HG02588 (cell line): Measurements from ENCODE around the gene SH2D3C.

Source experiments
- ATAC-seq: cut with Tn5 transposase; IDR thresholded peaks from one replicate; pipeline ENCODE4 v1.9.1; 2021; ENCODE audit warnings: mild to moderate bottlenecking, moderate library complexity; ENCODE audit not compliant: unreplicated experiment

SH2D3C gene

GRCh38 chr9:127778280-127779135 lies at the start of gene SH2D3C:
SH2D3C (minus strand) TSS chr9:127778666; CDS start chr9:127778627, 39 bp downstream.
- peak; percentile 28 for ATAC-seq

GRCh38 chr9:127826253-127826913 lies 47.9 kb upstream of the SH2D3C start:
- ATAC-seq: no peak

- ATAC-seq: no peak
These were observed 47.0 kb upstream of the SH2D3C start for GRCh38 chr9:127825319-127826051.

- ATAC-seq: no peak
These were observed 43.6 kb upstream of the SH2D3C start for GRCh38 chr9:127822108-127822507.

GRCh38 chr9:127818574-127818973 lies 40.1 kb upstream of the SH2D3C start:
- no peak for ATAC-seq

- ATAC-seq: no peak
These were observed 39.5 kb upstream of the SH2D3C start for GRCh38 chr9:127817881-127818434.

GRCh38 chr9:127816728-127817127 lies 38.3 kb upstream of the SH2D3C start:
- no peak for ATAC-seq

- ATAC-seq: no peak
These were observed 37.9 kb upstream of the SH2D3C start for GRCh38 chr9:127816362-127816725.

- no peak for ATAC-seq
These were observed 37.3 kb upstream of the SH2D3C start for GRCh38 chr9:127815512-127816361.

GRCh38 chr9:127814619-127815511 lies 36.4 kb upstream of the SH2D3C start:
- no peak for ATAC-seq

GRCh38 chr9:127813686-127814226 lies 35.3 kb upstream of the SH2D3C start:
- no peak for ATAC-seq

GRCh38 chr9:127812936-127813675 lies 34.6 kb upstream of the SH2D3C start:
- ATAC-seq: no peak

GRCh38 chr9:127812011-127812410 lies 33.5 kb upstream of the SH2D3C start:
- no peak for ATAC-seq

GRCh38 chr9:127810378-127811187 lies 32.1 kb upstream of the SH2D3C start:
- no peak for ATAC-seq

GRCh38 chr9:127809540-127810377 lies 31.3 kb upstream of the SH2D3C start:
- no peak for ATAC-seq

- no peak for ATAC-seq
These were observed 30.6 kb upstream of the SH2D3C start for GRCh38 chr9:127809002-127809539.
